Osteoblast (primary cell): ENCODE data around the gene BYSL. TPM values are rescaled to one million over a fixed set of nuclear protein-coding genes. Genes with fewer than 3 reads are reported as not detected.

ENCODE experiments used
- DNase-seq: peaks from one replicate; pipeline ENCODE4 v3.0.0; 2011; ENCODE audit warnings: low spot score, mixed read lengths; ENCODE audit not compliant: insufficient read length; ENCODE audit errors: missing footprints
- H2AFZ ChIP-seq: 2 replicates; pipeline ENCODE4 v1.6.0; 2011; ENCODE audit warnings: mild to moderate bottlenecking, low read length
- H3K27ac ChIP-seq: 2 replicates; pipeline ENCODE4 v1.5.1; 2011; ENCODE audit warnings: mild to moderate bottlenecking, low read depth, low read length, moderate library complexity
- H3K27me3 ChIP-seq: 2 replicates; pipeline ENCODE4 v1.6.0; 2012; ENCODE audit warnings: mild to moderate bottlenecking, control low read depth, inconsistent platforms, low read length, moderate library complexity; ENCODE audit not compliant: insufficient read depth
- H3K36me3 ChIP-seq: 2 replicates; pipeline ENCODE4 v1.5.1; 2011; ENCODE audit warnings: mild to moderate bottlenecking, low read length, control low read depth, moderate library complexity; ENCODE audit not compliant: insufficient read depth
- H3K4me1 ChIP-seq: 2 replicates; pipeline ENCODE4 v1.5.1; 2011; ENCODE audit warnings: mild to moderate bottlenecking, low read length, control low read depth, moderate library complexity; ENCODE audit not compliant: insufficient read depth
- H3K4me2 ChIP-seq: 2 replicates; pipeline ENCODE4 v1.6.0; 2011; ENCODE audit warnings: mild to moderate bottlenecking, low read length; ENCODE audit not compliant: insufficient read depth
- H3K4me3 ChIP-seq: fragments of 200-600 bp; sonication (generic); 3 replicates; pipeline ENCODE4 v1.5.1; 2012; ENCODE audit warnings: mild to moderate bottlenecking, low read length, inconsistent platforms; ENCODE audit not compliant: insufficient read depth
- H3K79me2 ChIP-seq: 2 replicates; pipeline ENCODE4 v1.6.0; 2012; ENCODE audit warnings: mild to moderate bottlenecking, low read length, control low read depth, inconsistent platforms; ENCODE audit not compliant: insufficient read depth
- H3K9me3 ChIP-seq: 2 replicates; pipeline ENCODE4 v1.5.1; 2011; ENCODE audit warnings: low read depth, low read length, control low read depth
- H4K20me1 ChIP-seq: 2 replicates; pipeline ENCODE4 v1.6.0; 2012; ENCODE audit warnings: mild to moderate bottlenecking, low read length, control low read depth; ENCODE audit not compliant: insufficient read depth
- total RNA-seq: library from RNA; depleted of rRNA; stranded (reverse); fragments of >200 nt; gene quantifications from 2 replicates; pipeline ENCODE4 v1.2.3, GENCODE V29; 2012
- TF ChIP-seq, protein P1 (sequence below): IDR thresholded peaks from 2 replicates; pipeline ENCODE4 v1.5.1; 2011; ENCODE audit warnings: mild to moderate bottlenecking, low read depth, low read length, moderate library complexity; ENCODE audit errors: extremely low read depth

BYSL gene
- total RNA-seq, 1 donor = 11.6 TPM

DNA sequence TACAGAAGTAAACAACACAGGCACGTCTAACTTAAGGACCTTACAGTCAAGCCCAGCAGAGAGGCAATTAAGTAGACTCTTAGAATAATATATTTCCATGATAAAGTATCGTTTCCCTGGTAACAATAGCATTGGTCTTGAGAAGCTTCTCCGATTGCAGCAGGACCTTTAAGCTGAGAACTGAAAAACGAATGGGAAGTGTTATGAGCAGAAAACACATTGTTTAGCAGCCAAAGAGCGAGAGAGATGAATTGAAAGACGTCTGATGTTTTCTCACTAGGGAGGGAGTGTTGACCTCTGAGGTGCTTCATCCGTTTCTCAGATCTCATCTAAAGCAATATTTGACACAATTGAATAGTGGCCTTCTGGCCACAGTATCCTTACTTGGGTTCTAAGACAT lies 855 bp downstream of the BYSL start:
- H2AFZ ChIP-seq = peak overlapping the region; percentile 98
- peak; percentile 65 for DNase-seq
- H3K79me2 ChIP-seq = peaks cover 73% of the 10 kb centered on the region
- H4K20me1 ChIP-seq = peaks cover 15% of the 10 kb centered on the region
- H3K36me3 ChIP-seq = peaks cover 19% of the 10 kb centered on the region
- H3K27me3 ChIP-seq = no peaks in the 10 kb centered on the region
- H3K27ac ChIP-seq = peak overlapping the region; percentile 99
- peak overlapping the region; percentile 94 for H3K4me3 ChIP-seq
- peak overlapping the region; percentile 99 for H3K4me2 ChIP-seq
- TF ChIP-seq, protein P1, sequence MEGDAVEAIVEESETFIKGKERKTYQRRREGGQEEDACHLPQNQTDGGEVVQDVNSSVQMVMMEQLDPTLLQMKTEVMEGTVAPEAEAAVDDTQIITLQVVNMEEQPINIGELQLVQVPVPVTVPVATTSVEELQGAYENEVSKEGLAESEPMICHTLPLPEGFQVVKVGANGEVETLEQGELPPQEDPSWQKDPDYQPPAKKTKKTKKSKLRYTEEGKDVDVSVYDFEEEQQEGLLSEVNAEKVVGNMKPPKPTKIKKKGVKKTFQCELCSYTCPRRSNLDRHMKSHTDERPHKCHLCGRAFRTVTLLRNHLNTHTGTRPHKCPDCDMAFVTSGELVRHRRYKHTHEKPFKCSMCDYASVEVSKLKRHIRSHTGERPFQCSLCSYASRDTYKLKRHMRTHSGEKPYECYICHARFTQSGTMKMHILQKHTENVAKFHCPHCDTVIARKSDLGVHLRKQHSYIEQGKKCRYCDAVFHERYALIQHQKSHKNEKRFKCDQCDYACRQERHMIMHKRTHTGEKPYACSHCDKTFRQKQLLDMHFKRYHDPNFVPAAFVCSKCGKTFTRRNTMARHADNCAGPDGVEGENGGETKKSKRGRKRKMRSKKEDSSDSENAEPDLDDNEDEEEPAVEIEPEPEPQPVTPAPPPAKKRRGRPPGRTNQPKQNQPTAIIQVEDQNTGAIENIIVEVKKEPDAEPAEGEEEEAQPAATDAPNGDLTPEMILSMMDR = no peak
- peaks cover 43% of the 10 kb centered on the region for H3K4me1 ChIP-seq
- H3K9me3 ChIP-seq = no peaks in the 10 kb centered on the region

DNA sequence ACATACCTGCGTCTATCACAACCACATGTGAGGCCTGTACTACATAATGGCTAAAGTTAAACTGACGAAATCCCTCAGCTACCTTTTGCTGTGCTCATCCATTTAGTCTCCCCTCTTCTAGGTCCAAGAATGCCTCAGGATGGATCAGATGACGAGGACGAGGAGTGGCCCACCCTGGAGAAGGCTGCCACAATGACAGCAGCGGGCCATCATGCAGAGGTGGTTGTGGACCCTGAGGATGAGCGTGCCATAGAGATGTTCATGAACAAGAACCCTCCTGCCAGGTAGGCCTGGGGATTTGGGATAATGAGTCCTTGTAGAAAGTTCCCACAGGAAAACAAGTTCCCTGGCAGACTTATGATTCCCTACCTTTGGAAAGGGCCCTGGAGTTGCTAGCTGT lies 6.0 kb downstream of the BYSL start:
- no peak for DNase-seq
- no peak overlapping the region for H3K4me2 ChIP-seq
- peak overlapping the region; percentile 19 for H3K27ac ChIP-seq
- peaks cover 70% of the 10 kb centered on the region for H3K36me3 ChIP-seq
- no peaks in the 10 kb centered on the region for H3K27me3 ChIP-seq
- peaks cover 17% of the 10 kb centered on the region for H3K4me1 ChIP-seq
- H3K79me2 ChIP-seq = peaks cover 57% of the 10 kb centered on the region
- TF ChIP-seq, protein P1 = no peak
- no peak overlapping the region for H3K4me3 ChIP-seq
- H2AFZ ChIP-seq = no peak overlapping the region
- peaks cover 20% of the 10 kb centered on the region for H4K20me1 ChIP-seq
- H3K9me3 ChIP-seq = no peaks in the 10 kb centered on the region

DNA sequence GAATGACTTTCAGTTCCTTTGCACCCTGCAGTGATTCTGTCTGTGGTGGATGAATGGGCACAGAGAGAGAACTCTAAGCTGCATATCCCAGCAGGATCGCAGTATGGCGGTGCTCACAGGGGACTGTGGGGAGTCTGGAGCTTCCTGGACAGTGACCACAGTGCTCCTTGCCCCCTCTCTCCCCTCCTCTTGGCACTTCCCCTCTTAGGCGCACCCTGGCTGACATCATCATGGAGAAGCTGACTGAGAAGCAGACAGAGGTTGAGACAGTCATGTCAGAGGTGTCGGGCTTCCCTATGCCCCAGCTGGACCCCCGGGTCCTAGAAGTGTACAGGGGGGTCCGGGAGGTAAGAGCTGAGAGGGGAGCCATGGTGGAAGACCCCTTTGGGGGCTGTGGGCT lies 8.6 kb downstream of the BYSL start:
- H3K4me3 ChIP-seq = no peak overlapping the region
- H3K9me3 ChIP-seq = no peaks in the 10 kb centered on the region
- peaks cover 30% of the 10 kb centered on the region for H3K79me2 ChIP-seq
- H3K36me3 ChIP-seq = peaks cover 83% of the 10 kb centered on the region
- H3K4me2 ChIP-seq = no peak overlapping the region
- DNase-seq = no peak
- H4K20me1 ChIP-seq = peaks cover 20% of the 10 kb centered on the region
- TF ChIP-seq, protein P1 = no peak
- no peak overlapping the region for H3K27ac ChIP-seq
- H2AFZ ChIP-seq = no peak overlapping the region
- H3K27me3 ChIP-seq = no peaks in the 10 kb centered on the region
- peaks cover 9% of the 10 kb centered on the region for H3K4me1 ChIP-seq

DNA sequence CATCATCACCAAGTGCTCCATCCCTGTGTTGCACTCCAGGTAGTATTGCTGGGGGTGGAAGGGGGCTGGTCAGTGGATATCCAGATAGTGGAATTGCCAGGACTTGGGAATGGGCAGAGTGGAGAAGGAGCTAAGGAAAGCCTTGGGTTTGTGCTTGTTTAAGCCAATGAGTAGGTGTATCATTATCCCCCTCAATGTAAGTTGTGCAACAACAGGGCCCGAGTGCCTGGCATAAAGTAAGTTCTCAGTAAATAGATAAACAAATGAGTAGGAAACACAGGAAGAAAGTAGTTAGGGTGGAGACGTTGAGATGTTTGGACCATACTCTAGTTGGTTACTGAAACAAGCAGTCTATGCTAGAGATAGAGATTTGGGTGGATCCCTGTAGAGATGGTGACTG lies 10.5 kb downstream of the BYSL start:
- peaks cover 30% of the 10 kb centered on the region for H4K20me1 ChIP-seq
- no peak overlapping the region for H3K4me3 ChIP-seq
- TF ChIP-seq, protein P1 = no peak
- H3K27ac ChIP-seq = no peak overlapping the region
- H3K27me3 ChIP-seq = no peaks in the 10 kb centered on the region
- H3K4me2 ChIP-seq = no peak overlapping the region
- H3K36me3 ChIP-seq = peaks cover 91% of the 10 kb centered on the region
- peaks cover 19% of the 10 kb centered on the region for H3K4me1 ChIP-seq
- no peak for DNase-seq
- no peak overlapping the region for H2AFZ ChIP-seq
- H3K9me3 ChIP-seq = no peaks in the 10 kb centered on the region
- peaks cover 23% of the 10 kb centered on the region for H3K79me2 ChIP-seq
